ENCODE results near the gene MYO1B. TPM values are rescaled to one million over a fixed set of nuclear protein-coding genes. Genes with fewer than 3 reads are reported as not detected.

MYO1B gene
- total and polyA plus RNA-seq, 2 donors from 2014 or later, result 24.5 to 64.8 TPM

DNA sequence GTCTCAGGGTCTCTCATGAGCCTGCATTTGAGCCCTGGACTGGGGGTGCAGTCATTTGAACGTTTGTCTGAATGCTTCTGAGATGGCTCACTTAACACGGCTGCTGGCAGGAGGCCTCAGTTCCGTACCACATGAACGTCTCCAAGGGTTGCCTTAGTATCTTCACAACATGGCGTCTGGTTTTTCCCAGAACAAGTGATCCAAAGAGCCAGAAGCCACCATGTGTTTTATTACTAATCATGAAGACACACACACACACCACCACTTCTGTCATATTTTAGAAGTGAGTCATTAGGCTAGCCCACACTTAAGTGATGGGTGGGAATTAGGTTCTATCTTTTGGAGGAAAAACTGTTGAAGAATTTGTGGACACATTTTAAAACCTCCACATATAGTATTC is 15.0 kb upstream of the MYO1B start:
- H3K9ac ChIP-seq (ENCODE audit: low read length in 3 of 3), result no peak overlapping the region
- H3K27ac ChIP-seq (ENCODE audit: low read depth in 2 of 2, low read length in 2 of 2), result peak overlapping the region in 1 of 2 donors; percentile 47
- no peak for FAIRE-seq
- DNase-seq, result no peak
- no peaks in the 10 kb centered on the region for H3K9me3 ChIP-seq (ENCODE audit: control insufficient read depth in 2 of 3, insufficient read depth in 1 of 3, low read length in 3 of 3)
- H3K4me1 ChIP-seq (ENCODE audit: control insufficient read depth in 2 of 3, insufficient read depth in 2 of 3, low read depth in 1 of 3, low read length in 3 of 3), result peaks cover 0 to 7% (median 6%) of the 10 kb centered on the region in 3 donors
- H3K36me3 ChIP-seq (ENCODE audit: control insufficient read depth in 2 of 3, insufficient read depth in 3 of 3, low read length in 3 of 3), result no peaks in the 10 kb centered on the region
- no peaks in the 10 kb centered on the region for H3K27me3 ChIP-seq (ENCODE audit: control insufficient read depth, insufficient read depth, low read length)
- H3K4me3 ChIP-seq (ENCODE audit: low read length in 3 of 3), result no peak overlapping the region
- intact Hi-C loops (cut with DNase I), result loop anchor here (10.0 kb wide), 1 partner anchor 265 kb away; no protein-coding TSS in a partner anchor
- TF ChIP-seq, protein P1, sequence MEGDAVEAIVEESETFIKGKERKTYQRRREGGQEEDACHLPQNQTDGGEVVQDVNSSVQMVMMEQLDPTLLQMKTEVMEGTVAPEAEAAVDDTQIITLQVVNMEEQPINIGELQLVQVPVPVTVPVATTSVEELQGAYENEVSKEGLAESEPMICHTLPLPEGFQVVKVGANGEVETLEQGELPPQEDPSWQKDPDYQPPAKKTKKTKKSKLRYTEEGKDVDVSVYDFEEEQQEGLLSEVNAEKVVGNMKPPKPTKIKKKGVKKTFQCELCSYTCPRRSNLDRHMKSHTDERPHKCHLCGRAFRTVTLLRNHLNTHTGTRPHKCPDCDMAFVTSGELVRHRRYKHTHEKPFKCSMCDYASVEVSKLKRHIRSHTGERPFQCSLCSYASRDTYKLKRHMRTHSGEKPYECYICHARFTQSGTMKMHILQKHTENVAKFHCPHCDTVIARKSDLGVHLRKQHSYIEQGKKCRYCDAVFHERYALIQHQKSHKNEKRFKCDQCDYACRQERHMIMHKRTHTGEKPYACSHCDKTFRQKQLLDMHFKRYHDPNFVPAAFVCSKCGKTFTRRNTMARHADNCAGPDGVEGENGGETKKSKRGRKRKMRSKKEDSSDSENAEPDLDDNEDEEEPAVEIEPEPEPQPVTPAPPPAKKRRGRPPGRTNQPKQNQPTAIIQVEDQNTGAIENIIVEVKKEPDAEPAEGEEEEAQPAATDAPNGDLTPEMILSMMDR (IDR thresholded peaks at IDR 0.05; ENCODE audit: borderline replicate concordance, extremely low read depth, insufficient read depth), result no peak

DNA sequence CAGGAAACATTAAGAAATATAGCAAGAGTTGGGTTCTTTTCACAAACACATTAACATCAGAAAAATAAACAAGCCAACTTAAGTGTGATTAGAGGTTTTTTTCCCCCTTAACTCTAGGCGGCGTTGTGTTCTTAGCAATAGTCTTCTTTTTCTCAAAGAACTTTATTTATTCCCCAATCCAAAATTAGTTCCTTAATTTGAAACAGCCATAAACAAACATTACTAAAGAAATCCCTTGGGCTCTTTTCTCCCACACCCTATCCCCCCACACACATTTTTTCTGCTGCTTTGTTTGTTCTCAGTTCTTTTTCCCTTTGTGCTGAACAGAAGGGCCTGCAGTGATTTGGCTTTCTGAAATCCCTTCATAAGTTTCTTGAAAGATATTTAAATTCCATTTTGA is 13.2 kb upstream of the MYO1B start:
- TF ChIP-seq, protein P1 (IDR thresholded peaks at IDR 0.05; ENCODE audit: borderline replicate concordance, extremely low read depth, insufficient read depth), result peak; percentile 33
- Histone ChIP-seq H3K27me3 (ENCODE audit: control insufficient read depth, insufficient read depth, low read length) (no peaks in the 10 kb centered on the region), H3K4me3 (ENCODE audit: low read length in 3 of 3) (no peak overlapping the region), H3K27ac (ENCODE audit: low read depth in 2 of 2, low read length in 2 of 2) (peak overlapping the region in 1 of 2 donors; percentile 73), H3K9me3 (ENCODE audit: control insufficient read depth in 2 of 3, insufficient read depth in 1 of 3, low read length in 3 of 3) (no peaks in the 10 kb centered on the region), H3K4me1 (ENCODE audit: control insufficient read depth in 2 of 3, insufficient read depth in 2 of 3, low read depth in 1 of 3, low read length in 3 of 3) (peaks cover 0 to 7% (median 6%) of the 10 kb centered on the region in 3 donors), H3K36me3 (ENCODE audit: control insufficient read depth in 2 of 3, insufficient read depth in 3 of 3, low read length in 3 of 3) (no peaks in the 10 kb centered on the region), H3K9ac (ENCODE audit: low read length in 3 of 3) (no peak overlapping the region)
- DNase-seq (peak in 2 of 5 donors; percentile 57 to 77), FAIRE-seq (peak; percentile 61)
- intact Hi-C loops (cut with DNase I), result loop anchor here (10.0 kb wide), 1 partner anchor 263 kb away; no protein-coding TSS in a partner anchor

GRCh38 chr2:191233533-191233932 is 11.7 kb upstream of the MYO1B start:
- FAIRE-seq, result no peak
- TF ChIP-seq, protein P1 (IDR thresholded peaks at IDR 0.05; ENCODE audit: borderline replicate concordance, extremely low read depth, insufficient read depth), result no peak
- Histone ChIP-seq H3K9me3 (ENCODE audit: control insufficient read depth in 2 of 3, insufficient read depth in 1 of 3, low read length in 3 of 3) (no peaks in the 10 kb centered on the region), H3K9ac (ENCODE audit: low read length in 3 of 3) (no peak overlapping the region), H3K27ac (ENCODE audit: low read depth in 2 of 2, low read length in 2 of 2) (no peak overlapping the region), H3K36me3 (ENCODE audit: control insufficient read depth in 2 of 3, insufficient read depth in 3 of 3, low read length in 3 of 3) (no peaks in the 10 kb centered on the region), H3K4me1 (ENCODE audit: control insufficient read depth in 2 of 3, insufficient read depth in 2 of 3, low read depth in 1 of 3, low read length in 3 of 3) (peaks cover 0 to 7% (median 6%) of the 10 kb centered on the region in 3 donors), H3K4me3 (ENCODE audit: low read length in 3 of 3) (no peak overlapping the region), H3K27me3 (ENCODE audit: control insufficient read depth, insufficient read depth, low read length) (no peaks in the 10 kb centered on the region)
- intact Hi-C loops (cut with DNase I), result loop anchor here (10.0 kb wide), 1 partner anchor 261 kb away; no protein-coding TSS in a partner anchor
- no peak for DNase-seq

DNA sequence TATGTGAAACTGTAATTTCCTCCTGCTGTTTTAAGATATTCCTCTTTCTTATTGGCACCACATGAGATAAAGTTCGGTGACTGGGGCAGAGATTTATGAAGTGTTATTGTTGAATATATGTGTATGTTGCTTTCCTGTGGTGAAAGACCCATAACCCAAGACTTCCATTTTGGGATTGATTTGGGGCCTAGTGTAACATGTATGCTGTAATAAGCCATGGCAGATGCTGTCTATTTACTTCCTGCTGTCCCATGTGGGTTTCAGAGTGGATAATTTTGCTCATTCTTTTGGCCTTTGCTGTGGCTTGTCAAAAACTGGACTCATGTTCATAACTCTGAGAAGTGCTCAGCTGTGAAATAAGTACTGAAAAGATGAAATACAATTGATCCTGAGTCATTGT is 10.8 kb upstream of the MYO1B start:
- no peaks in the 10 kb centered on the region for H3K9me3 ChIP-seq (ENCODE audit: control insufficient read depth in 2 of 3, insufficient read depth in 1 of 3, low read length in 3 of 3)
- peaks cover 0 to 7% (median 6%) of the 10 kb centered on the region in 3 donors for H3K4me1 ChIP-seq (ENCODE audit: control insufficient read depth in 2 of 3, insufficient read depth in 2 of 3, low read depth in 1 of 3, low read length in 3 of 3)
- no peak overlapping the region for H3K4me3 ChIP-seq (ENCODE audit: low read length in 3 of 3)
- no peaks in the 10 kb centered on the region for H3K36me3 ChIP-seq (ENCODE audit: control insufficient read depth in 2 of 3, insufficient read depth in 3 of 3, low read length in 3 of 3)
- TF ChIP-seq, protein P1 (IDR thresholded peaks at IDR 0.05; ENCODE audit: borderline replicate concordance, extremely low read depth, insufficient read depth), result no peak
- H3K9ac ChIP-seq (ENCODE audit: low read length in 3 of 3), result no peak overlapping the region
- intact Hi-C loops (cut with DNase I), result loop anchor here (10.0 kb wide), 1 partner anchor 260 kb away; no protein-coding TSS in a partner anchor
- no peaks in the 10 kb centered on the region for H3K27me3 ChIP-seq (ENCODE audit: control insufficient read depth, insufficient read depth, low read length)
- FAIRE-seq (no peak), DNase-seq (no peak)
- H3K27ac ChIP-seq (ENCODE audit: low read depth in 2 of 2, low read length in 2 of 2), result no peak overlapping the region
